LNCAP (cell line): ENCODE results near the gene ADD2.

ENCODE experiments used
- CTCF ChIP-seq: fragments of 450-650 bp; IDR thresholded peaks from 2 replicates; pipeline ENCODE4 v1.5.1; 2017; ENCODE audit warnings: mild to moderate bottlenecking

The ADD2 gene

GRCh38 chr2:70668911-70669310 is 99.1 kb downstream of the ADD2 start:
- TF ChIP-seq CTCF: no peak

- TF ChIP-seq CTCF: no peak
Observed at GRCh38 chr2:70668432-70668831, 99.6 kb downstream of the ADD2 start.

- no peak for TF ChIP-seq CTCF
Observed at GRCh38 chr2:70664525-70664924, 103.5 kb downstream of the ADD2 start.

GRCh38 chr2:70663411-70663810 is 104.6 kb downstream of the ADD2 start:
- TF ChIP-seq CTCF: no peak

- TF ChIP-seq CTCF: no peak
Observed at GRCh38 chr2:70659551-70659950, 108.4 kb downstream of the ADD2 start.

- TF ChIP-seq CTCF: no peak
Observed at GRCh38 chr2:70658476-70658875, 109.5 kb downstream of the ADD2 start.

GRCh38 chr2:70657246-70657645 is 110.8 kb downstream of the ADD2 start:
- TF ChIP-seq CTCF: no peak

- no peak for TF ChIP-seq CTCF
Observed at GRCh38 chr2:70656421-70657010, 111.5 kb downstream of the ADD2 start.
